PC-3 (cell line): ENCODE data around the gene PDE6G. TPM values are rescaled to one million over a fixed set of nuclear protein-coding genes. Genes with fewer than 3 reads are reported as not detected.
A peak's percentile ranks its signal among the peaks of the same experiment; 100 is the strongest.

ENCODE experiments used
- ATAC-seq: fragments of 200-7000 bp; cut with Tn5 transposase; 2 replicates; pipeline ENCODE4 v1.9.1; 2020; ENCODE audit warnings: mild to moderate bottlenecking, moderate library complexity
- BruUV-seq: library from RNA; stranded (reverse); fragments of 400-500 nt; replicated peaks from 2 replicates; lab custom pipeline; 2021; lab: Mats Ljungman, UMichigan
- CTCF ChIA-PET: fragments of 300-600 bp; sonication (Branson Sonifier 250); formaldehyde crosslinking; loops from one replicate; lab custom pipeline; 2022; ENCODE audit warnings: antibody characterized with exemption; lab: Charles Lee
- POLR2A ChIA-PET: fragments of 300-600 bp; sonication (Branson Sonifier 250); formaldehyde crosslinking; loops from one replicate; lab custom pipeline; 2022; ENCODE audit warnings: antibody characterized with exemption; ENCODE audit not compliant: unreplicated experiment; lab: Charles Lee
- DNase-seq: peaks from one replicate; pipeline ENCODE4 v3.0.0-alpha.2; 2015
- H2AFZ ChIP-seq: fragments of 300-600 bp; sonication (generic); 2 replicates; pipeline ENCODE4 v1.6.0; 2016; ENCODE audit warnings: antibody characterized with exemption, low read length
- H3F3A ChIP-seq: fragments of 300-600 bp; sonication (generic); one replicate; pipeline ENCODE4 v1.6.0; 2017; ENCODE audit warnings: antibody characterized with exemption, low read length, control low read depth, mild to moderate bottlenecking; ENCODE audit not compliant: unreplicated experiment
- H3K27ac ChIP-seq: fragments of 300-600 bp; sonication (generic); 2 replicates; pipeline ENCODE4 v1.5.1; 2016; ENCODE audit warnings: mild to moderate bottlenecking, low read length
- H3K27me3 ChIP-seq: fragments of 300-600 bp; sonication (generic); 2 replicates; pipeline ENCODE4 v1.6.1; 2016; ENCODE audit warnings: low read length, mixed read lengths
- H3K36me3 ChIP-seq: fragments of 300-600 bp; sonication (generic); 2 replicates; pipeline ENCODE4 v1.6.1; 2016; ENCODE audit warnings: low read depth, mixed run types, low read length, mixed read lengths
- H3K4me1 ChIP-seq: fragments of 300-600 bp; sonication (generic); 2 replicates; pipeline ENCODE4 v1.5.1; 2016; ENCODE audit warnings: low read length; ENCODE audit not compliant: insufficient read depth
- H3K4me2 ChIP-seq: fragments of 300-600 bp; sonication (generic); 2 replicates; pipeline ENCODE4 v1.6.0; 2016; ENCODE audit warnings: low read length
- H3K4me3 ChIP-seq: fragments of 300-600 bp; sonication (generic); 2 replicates; pipeline ENCODE4 v1.5.1; 2016; ENCODE audit warnings: mild to moderate bottlenecking, low read length, mixed read lengths
- H3K79me2 ChIP-seq: fragments of 300-600 bp; sonication (generic); 2 replicates; pipeline ENCODE4 v1.6.1; 2017; ENCODE audit warnings: low read length, mixed read lengths
- H3K9ac ChIP-seq: fragments of 300-600 bp; sonication (generic); 2 replicates; pipeline ENCODE4 v1.6.0; 2016; ENCODE audit warnings: mild to moderate bottlenecking, low read length
- H3K9me2 ChIP-seq: fragments of 300-600 bp; sonication (generic); replicated peaks from 2 replicates; pipeline ENCODE4 v1.6.1; 2016; ENCODE audit warnings: mixed run types, low read length, mixed read lengths
- H3K9me3 ChIP-seq: fragments of 300-600 bp; sonication (generic); 2 replicates; pipeline ENCODE4 v1.6.1; 2016; ENCODE audit warnings: low read length, mixed read lengths
- H4K20me1 ChIP-seq: fragments of 300-600 bp; sonication (generic); 2 replicates; pipeline ENCODE4 v1.6.1; 2016; ENCODE audit warnings: low read length, mixed read lengths
- EZH2 ChIP-seq: fragments of 300-600 bp; sonication (generic); IDR thresholded peaks from one replicate; pipeline ENCODE4 v1.6.1; 2017; ENCODE audit warnings: antibody characterized with exemption, mild to moderate bottlenecking, low read length; ENCODE audit not compliant: unreplicated experiment
- EZH2phosphoT487 ChIP-seq: fragments of 300-600 bp; sonication (generic); IDR thresholded peaks from 2 replicates; pipeline ENCODE4 v1.6.1; 2018; ENCODE audit warnings: mild to moderate bottlenecking, antibody characterized with exemption, low read length, borderline replicate concordance
- intact Hi-C: fragments of 100-400 bp; cut with micrococcal nuclease; formaldehyde crosslinking; loops from 2 replicates; pipeline ENCODE4 v1.9.0; 2023
- total RNA-seq: library from RNA; depleted of rRNA; stranded (reverse); fragments of >200 nt; gene quantifications from 2 replicates; pipeline ENCODE4 v1.2.3, GENCODE V29; 2014
- TF ChIP-seq, protein P1 (sequence below): fragments of 300-600 bp; sonication (generic); conservative IDR thresholded peaks from 2 replicates; pipeline ENCODE4 v1.5.1; 2017; ENCODE audit warnings: antibody characterized with exemption, low read depth, mild to moderate bottlenecking, low read length

Gene PDE6G
- total RNA-seq, 1 experiment from 2014 or later, result not detected

DNA sequence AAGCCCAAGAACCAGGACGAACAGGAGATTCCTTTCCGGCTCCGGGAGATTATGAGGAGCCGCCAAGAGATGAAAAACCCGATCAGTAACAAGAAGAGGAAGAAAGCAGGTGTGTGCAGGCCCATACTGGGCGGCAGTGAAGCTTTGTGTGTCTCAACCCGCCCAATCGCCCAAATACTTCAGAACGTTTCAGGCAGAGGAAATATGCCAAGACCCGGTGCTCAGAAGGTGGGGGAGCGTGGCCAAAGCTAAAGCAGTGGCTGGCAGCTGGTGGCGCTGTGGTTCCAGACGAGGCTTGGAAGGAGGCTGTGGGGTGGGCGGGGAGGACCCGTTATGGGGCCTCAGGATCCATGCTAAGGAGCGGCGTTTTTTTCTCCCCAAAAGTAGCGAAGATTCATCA, 11.4 kb upstream of the PDE6G start:
- Histone ChIP-seq H4K20me1 (no peaks in the 10 kb centered on the region), H2AFZ (no peak overlapping the region), H3K4me1 (peaks cover 35% of the 10 kb centered on the region), H3K79me2 (peaks cover 56% of the 10 kb centered on the region), H3K4me2 (peak overlapping the region; percentile 100), H3K4me3 (peak overlapping the region; percentile 93), H3K9me3 (no peaks in the 10 kb centered on the region), H3K9me2 (no peaks in the 10 kb centered on the region), H3K27ac (no peak overlapping the region), H3F3A (no peaks in the 10 kb centered on the region), H3K27me3 (no peaks in the 10 kb centered on the region), H3K9ac (peak overlapping the region; percentile 98), H3K36me3 (peaks cover 32% of the 10 kb centered on the region)
- BruUV-seq, result TSS peak; percentile 42
- peak; percentile 13 for ATAC-seq
- peak; percentile 50 for DNase-seq
- TF ChIP-seq, protein P1, sequence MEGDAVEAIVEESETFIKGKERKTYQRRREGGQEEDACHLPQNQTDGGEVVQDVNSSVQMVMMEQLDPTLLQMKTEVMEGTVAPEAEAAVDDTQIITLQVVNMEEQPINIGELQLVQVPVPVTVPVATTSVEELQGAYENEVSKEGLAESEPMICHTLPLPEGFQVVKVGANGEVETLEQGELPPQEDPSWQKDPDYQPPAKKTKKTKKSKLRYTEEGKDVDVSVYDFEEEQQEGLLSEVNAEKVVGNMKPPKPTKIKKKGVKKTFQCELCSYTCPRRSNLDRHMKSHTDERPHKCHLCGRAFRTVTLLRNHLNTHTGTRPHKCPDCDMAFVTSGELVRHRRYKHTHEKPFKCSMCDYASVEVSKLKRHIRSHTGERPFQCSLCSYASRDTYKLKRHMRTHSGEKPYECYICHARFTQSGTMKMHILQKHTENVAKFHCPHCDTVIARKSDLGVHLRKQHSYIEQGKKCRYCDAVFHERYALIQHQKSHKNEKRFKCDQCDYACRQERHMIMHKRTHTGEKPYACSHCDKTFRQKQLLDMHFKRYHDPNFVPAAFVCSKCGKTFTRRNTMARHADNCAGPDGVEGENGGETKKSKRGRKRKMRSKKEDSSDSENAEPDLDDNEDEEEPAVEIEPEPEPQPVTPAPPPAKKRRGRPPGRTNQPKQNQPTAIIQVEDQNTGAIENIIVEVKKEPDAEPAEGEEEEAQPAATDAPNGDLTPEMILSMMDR, result peak; percentile 81
- TF ChIP-seq EZH2phosphoT487 (no peak), EZH2 (no peak)
- intact Hi-C loops, result loop anchor here (2.0 kb wide), 1 partner anchor 31 kb away; the partner anchor contains the start of genes NPLOC4 and TSPAN10
- ChIA-PET POLR2A (interaction anchor here (0.5 to 0.6 kb wide), 2 partner anchors 17 to 166 kb away, joined by 3 to 4 read pairs; no protein-coding TSS in a partner anchor), CTCF (interaction anchor here (0.6 to 1.0 kb wide), 2 partner anchors 31 to 98 kb away, joined by 3 to 7 read pairs; partner anchors contain the start of genes NPLOC4 and TSPAN10)

DNA sequence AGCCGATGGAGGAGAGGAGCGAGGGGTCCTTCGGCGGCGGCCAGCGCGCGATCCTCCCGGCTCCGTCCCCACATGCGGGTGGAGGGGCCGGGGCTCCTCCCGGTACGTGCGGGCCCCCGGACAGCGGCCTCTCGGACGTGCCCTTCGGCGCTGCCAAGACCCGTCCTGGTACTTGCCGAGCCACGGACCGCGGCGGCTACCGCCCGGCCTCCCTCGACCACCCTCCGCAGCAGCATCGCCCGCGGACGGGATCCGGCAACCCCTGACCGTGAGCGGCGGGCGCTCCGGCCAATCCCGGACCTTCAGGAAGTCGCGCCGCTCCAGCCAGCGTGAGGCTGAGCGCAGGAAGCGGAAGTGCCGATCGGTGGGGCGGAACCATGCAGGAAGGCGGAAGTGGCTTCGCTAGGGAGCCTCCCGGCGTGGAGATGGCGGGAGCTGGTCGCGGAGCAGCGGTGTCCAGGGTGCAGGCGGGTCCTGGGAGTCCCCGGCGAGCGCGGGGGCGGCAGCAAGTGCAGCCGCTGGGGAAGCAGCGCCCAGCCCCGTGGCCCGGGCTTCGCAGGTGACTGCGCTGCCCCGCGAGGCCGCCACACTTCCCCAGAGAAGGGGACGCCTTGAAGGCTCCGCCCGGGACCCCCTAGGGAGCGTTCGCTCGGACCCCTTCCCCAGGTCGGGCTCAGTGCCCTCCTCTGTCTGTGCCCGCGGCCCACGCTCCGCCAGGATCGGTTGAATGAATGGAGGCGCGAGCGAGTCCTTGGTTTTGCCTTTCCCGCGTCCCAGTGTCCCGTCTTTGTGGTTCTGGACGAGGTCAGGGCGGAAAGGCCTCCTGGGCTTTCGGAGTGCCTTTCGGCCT, 10.2 kb upstream of the PDE6G start, which contains the start of the genes CCDC137 and OXLD1:
TSS of gene CCDC137 (plus strand) at position 396 of the 850 bp plus-strand sequence. CDS start at position 426, 30 bp downstream.
TSS of gene OXLD1 (minus strand) at position 264 of the 850 bp plus-strand sequence. CDS start at position 236, 28 bp downstream.
- CTCF ChIA-PET, result no interaction called here
- peak within 1 kb of the TSS; percentile 100 for H3K4me2 ChIP-seq
- intact Hi-C loops, result loop anchor here (2.0 kb wide), 1 partner anchor 30 kb away; the partner anchor contains the start of genes NPLOC4 and TSPAN10

More for the DNA sequence above, 10.2 kb upstream of the PDE6G start, which contains the start of the genes CCDC137 and OXLD1:
- Histone ChIP-seq H3K4me3 (peak within 1 kb of the TSS; percentile 93), H3F3A (no peaks in the 10 kb centered on the region), H3K27ac (peak within 1 kb of the TSS; percentile 69), H2AFZ (peak within 1 kb of the TSS; percentile 71), H3K4me1 (peaks cover 35% of the 10 kb centered on the region), H3K79me2 (peaks cover 56% of the 10 kb centered on the region), H3K9me3 (no peaks in the 10 kb centered on the region), H3K9me2 (no peaks in the 10 kb centered on the region), H4K20me1 (no peaks in the 10 kb centered on the region), H3K9ac (peak within 1 kb of the TSS; percentile 98), H3K36me3 (peaks cover 20% of the 10 kb centered on the region), H3K27me3 (no peaks in the 10 kb centered on the region)
- ATAC-seq (peak; percentile 98), DNase-seq (peak; percentile 97)
- no peak for TF ChIP-seq EZH2
- TF ChIP-seq EZH2phosphoT487, result no peak
- TF ChIP-seq, protein P1, result no peak
- POLR2A ChIA-PET, result interaction anchor here (0.5 to 0.6 kb wide), 2 partner anchors 36 to 95 kb away, joined by 3 to 4 read pairs; partner anchors contain the start of gene MRPL12
- BruUV-seq, result no TSS peak
